ENCODE measurements around the gene BRINP2.

DNA sequence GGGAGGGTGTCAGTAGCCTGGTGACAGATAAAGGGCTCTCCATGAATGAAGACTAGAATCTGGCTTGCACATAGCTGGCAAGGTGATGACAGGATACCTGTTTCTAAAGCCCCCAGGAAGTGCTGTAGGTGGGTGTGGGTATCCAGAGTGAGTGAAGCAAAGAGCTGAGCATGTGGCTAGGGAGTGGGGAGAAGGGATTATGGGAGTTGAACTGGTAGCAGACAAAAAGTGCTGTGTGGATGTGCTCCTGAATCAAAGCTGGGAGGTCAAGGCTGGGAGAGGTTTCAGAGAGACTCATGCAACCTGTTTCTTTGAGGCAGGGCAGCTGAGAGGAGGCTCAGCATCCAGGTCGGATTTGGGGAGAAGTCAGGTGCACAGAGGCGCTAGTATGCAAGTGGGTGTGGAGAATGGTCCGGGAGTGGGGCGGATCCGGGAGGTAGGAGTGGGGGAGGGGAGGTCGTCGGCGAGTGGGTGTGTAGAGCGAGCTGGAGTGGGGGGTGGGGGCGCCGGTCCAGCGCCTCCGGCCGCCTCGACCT lies 6.8 kb upstream of the BRINP2 start:
- TF ChIP-seq, protein P1, sequence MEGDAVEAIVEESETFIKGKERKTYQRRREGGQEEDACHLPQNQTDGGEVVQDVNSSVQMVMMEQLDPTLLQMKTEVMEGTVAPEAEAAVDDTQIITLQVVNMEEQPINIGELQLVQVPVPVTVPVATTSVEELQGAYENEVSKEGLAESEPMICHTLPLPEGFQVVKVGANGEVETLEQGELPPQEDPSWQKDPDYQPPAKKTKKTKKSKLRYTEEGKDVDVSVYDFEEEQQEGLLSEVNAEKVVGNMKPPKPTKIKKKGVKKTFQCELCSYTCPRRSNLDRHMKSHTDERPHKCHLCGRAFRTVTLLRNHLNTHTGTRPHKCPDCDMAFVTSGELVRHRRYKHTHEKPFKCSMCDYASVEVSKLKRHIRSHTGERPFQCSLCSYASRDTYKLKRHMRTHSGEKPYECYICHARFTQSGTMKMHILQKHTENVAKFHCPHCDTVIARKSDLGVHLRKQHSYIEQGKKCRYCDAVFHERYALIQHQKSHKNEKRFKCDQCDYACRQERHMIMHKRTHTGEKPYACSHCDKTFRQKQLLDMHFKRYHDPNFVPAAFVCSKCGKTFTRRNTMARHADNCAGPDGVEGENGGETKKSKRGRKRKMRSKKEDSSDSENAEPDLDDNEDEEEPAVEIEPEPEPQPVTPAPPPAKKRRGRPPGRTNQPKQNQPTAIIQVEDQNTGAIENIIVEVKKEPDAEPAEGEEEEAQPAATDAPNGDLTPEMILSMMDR (conservative IDR thresholded peaks at IDR 0.05 in 1 of 2, IDR thresholded peaks at IDR 0.05 in 1 of 2; ENCODE audit: extremely low read depth in 1 of 2, insufficient read depth in 1 of 2, low read depth in 1 of 2, low read length in 2 of 2): no peak
- TF ChIP-seq EZH2 (IDR thresholded peaks at IDR 0.05; ENCODE audit: borderline replicate concordance, low read length): peak; percentile 29

All from mammary epithelial cell (primary cell).